HG03066 (cell line): ENCODE measurements around the gene LGALS3.

ENCODE experiments used
- ATAC-seq: cut with Tn5 transposase; IDR thresholded peaks from one replicate; pipeline ENCODE4 v1.9.1; 2021; ENCODE audit warnings: low read depth; ENCODE audit not compliant: unreplicated experiment

LGALS3 gene

DNA sequence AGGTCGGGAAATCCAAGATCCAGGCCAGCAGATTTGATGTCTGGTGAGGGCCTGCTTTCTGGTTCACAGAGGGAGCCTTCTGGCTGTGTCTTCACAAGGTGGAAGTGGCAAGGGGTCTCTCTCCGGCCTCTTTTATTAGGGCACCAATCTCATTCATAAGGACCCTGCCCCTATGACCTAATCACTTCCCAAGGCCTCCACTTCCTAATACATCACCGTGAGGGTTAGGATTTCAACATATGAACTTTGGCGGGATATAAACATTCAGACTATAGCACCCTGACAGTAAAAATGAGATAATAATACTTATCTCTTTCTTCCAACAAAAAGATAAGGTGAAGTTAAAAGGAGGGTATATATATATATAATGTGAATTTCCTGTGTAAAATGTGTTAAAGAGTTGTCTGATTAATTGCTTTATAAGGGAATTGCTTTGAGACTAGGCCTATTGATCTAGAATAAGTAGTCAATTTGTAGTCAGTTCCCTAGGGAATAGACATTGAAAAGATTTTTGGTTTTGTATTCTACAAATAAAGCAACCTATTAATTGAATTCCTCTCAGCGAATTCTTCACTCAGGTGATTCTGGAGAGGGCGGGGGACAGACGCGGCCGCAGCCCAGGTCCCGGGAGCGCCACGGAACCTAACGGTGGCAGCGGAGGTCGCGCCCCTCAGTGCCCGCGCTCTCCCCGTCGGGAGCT lies 516 bp upstream of the LGALS3 start:
- ATAC-seq: no peak

DNA sequence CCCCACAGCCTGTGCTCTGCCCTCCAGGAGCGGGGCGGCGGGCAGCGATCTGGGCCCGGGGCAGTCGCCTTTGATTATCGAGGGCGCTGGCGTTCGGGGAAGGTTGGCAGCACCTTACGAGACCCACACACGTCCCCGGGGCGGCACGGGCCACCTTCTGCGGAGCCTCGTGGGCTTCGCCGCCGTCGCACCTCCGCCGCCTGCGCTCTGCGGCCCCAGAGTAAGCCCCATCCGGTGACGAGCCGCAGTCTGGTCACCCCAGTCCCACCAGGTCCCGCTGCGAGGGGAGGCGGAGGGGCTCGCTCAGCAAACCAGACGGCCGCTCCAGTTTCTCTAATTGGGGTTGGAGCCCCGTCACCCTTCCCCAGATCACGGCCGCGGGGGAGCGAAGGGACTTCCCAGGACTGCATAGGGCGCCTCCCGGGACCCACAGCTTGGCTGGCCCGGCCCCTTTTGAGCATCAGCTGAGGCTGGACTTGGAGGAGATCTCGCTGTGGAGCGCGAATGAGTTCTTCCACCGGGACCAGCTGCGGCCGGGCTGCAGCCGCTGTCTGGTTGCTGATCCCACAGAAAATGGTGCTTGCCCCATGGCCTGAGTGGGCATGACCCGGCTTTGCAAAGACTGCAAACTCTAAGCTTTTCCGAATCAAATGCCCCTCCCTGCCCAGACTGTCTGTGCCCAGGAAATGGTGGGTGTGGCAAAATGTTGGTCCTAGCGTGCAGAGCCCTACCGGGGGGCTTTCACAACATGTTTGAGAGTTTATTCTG lies 560 bp downstream of the LGALS3 start:
- peak; percentile 59 for ATAC-seq

DNA sequence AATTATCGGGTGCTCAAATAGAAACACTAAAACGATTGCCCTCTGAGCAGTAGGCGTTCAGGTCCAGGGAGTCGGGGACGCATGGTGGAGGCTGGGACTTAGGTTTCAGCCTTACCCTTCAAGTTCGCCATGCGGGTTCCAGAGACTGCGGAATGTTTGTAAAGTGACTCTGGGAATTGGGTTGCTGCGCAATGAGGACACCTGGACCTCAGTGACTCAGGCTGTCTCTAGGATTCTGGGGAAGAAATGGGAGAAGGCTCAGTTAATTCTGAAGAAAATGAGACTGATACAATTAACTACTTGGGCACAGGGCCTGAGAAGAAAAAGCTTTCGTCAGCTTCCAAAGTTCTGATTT lies 1.1 kb downstream of the LGALS3 start:
- no peak for ATAC-seq

DNA sequence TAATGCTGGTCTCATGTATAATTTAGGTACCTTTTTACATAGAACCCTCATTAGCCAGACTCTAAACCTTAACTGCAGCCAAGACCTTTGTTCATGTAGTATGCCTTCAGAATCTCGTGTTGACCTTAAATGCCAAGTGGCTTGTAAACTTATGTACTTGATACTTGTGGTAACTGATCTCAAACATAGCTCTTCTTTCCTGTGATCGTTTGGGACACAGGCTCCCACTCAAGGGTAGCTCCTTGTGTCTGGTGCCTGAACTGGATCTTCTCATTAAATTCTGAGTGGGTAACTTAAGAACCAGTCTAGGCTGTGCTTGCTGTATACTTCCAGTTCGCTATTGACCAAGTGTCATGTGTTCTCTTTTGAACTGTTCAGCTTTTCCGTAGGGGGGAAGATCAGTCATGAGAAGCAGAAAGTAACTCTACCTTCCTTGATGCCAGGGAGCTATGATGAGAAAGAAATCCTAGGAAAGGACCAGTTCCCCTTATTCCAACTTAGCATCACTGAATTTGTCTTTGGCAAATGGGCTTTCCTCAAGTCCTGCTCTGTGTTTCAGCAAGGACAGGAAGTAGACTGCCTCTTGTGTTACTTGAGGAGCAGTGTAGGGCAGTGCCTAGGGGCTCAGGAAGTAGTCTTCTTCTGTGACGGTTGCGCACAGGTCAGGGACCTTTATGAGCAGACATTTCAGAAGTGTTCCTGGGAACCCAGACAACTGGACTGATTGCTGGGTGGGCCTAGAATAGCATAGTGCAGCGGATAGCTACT lies 2.5 kb downstream of the LGALS3 start:
- no peak for ATAC-seq

DNA sequence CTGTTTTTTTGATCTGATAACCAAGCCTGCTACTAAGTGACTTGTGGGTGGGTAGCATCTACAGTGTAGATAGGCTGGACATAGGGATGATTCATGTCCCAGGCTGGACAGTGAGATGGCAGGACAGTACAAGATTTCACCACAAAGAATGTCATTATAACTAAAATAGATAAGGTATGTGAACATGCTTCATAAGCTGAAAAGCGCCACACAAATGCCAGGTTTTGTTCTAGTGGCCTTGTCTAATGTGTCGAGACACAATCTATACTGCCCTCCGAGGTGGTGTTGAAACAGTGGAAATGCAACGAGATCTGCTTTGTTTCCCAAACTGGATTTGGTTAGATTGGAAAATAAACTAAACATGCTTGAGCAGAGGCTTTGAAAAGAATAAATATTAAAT lies 4.4 kb downstream of the LGALS3 start:
- ATAC-seq: no peak

DNA sequence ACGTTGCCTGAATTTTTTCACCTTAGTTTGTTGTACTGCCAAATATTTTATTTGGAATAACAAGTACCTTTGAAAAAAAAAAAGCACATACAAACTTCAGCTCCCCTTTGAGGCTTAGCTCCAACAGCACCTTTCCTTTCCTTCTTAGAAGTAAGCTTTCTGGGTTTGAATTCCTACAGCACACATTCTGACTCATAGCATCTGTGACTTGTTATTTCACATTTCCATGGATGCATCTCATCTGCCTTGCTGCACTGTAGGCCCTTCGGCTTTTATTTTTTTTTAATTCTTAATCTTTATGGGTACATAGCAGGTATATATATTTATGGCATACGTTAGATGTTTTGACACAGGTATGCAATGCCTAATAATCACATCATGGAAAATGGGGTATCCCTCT lies 7.2 kb downstream of the LGALS3 start:
- ATAC-seq: no peak

DNA sequence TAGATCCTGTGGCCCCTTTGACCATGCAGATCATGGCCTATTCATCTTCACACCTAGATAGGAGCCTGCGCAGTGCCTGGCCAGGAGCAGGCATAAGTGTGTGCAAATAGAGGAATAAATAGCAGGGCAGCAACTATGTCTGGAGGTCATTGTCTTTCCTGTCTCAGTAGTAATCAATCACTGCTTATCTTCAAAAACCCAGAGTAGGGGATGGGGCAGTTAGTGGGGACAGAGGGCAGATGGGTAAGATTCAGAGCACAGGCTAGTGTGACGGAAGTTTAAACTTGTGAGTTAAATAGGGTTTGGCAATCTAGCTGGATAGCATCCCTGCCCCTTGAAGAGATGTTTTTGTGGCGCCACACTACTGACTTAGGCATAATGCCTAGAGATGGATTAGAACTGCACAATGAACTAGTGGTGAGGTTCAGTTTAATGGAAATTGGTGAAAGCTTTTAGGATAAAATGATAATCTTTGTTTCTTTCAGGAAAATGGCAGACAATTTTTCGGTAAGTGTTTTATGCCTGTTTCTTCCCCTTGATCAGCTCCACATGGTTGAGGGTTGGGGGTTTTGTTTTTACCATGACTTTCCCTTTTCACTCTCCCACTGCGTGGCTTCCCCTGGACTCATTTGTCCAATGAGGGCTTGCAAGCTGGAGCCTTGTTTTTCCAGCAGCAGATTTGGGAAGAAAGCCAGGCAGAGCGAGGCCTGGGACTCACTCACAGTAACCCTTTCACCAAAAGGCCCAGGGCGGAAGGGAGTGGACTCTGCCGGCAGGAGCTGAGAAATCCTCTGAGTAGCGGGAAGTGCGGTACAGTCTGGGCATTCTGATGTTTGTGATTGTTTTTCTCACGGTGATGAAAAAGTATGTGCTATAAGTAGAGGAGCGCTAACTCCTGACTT lies 8.1 kb downstream of the LGALS3 start:
- no peak for ATAC-seq

DNA sequence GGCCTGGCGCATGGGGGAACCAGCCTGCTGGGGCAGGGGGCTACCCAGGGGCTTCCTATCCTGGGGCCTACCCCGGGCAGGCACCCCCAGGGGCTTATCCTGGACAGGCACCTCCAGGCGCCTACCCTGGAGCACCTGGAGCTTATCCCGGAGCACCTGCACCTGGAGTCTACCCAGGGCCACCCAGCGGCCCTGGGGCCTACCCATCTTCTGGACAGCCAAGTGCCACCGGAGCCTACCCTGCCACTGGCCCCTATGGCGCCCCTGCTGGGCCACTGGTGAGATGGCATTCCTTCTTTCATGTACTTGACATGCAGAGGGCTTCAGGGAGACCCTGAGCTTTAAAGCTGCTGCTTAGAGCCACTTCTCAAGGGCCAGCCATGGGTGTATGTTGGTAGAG lies 9.0 kb downstream of the LGALS3 start:
- ATAC-seq: no peak

DNA sequence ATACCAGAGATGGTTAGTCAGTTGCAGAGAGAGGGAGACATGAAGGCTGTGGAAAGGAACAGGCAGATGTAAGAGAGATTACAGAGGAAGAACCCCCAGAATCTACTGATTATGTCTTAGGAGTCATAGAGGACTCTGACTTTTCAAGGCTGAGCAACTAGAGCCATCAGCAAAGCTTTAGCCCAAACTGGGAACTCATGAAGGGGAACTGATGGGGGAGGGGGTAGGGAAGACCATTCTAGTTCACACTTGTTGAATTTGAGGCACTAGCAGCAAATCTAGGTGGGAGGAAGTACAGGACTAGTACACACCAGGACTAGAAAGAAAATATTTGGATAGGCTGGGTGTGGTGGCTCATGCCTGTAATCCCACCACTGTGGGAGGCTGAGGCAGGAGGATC lies 10.1 kb downstream of the LGALS3 start:
- ATAC-seq: no peak

DNA sequence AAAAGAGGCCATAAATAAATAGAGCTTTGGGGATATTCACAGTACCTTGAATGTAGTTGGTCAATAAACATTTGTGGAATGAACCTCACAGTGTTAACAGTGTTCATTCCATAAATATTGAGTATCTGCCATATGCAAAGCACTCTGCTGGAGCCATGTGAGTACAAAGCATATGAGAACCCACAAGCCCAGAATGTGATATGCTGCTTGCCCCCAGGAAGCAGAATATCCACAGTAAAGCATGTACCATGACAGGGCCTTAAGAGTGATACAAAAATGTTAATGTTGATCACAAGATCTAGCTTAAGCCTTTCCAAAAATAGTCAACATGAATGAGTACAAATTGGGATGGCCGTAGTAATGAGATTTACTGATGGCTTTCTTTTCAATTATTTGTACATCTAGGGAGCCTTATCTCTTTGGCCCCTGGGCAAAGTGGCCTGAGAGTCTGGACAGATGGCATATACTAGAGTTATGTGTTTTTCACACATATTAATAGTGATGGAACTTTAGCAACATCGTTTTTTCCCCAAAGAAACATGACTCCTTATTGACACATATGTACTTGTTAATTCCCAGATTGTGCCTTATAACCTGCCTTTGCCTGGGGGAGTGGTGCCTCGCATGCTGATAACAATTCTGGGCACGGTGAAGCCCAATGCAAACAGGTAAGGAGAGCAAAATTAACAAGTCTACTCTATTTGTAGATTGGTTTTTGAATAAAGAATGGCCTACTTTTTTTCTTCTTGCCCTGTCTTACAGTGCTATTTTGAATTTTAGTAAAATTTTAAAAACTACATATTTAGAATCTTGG lies 10.9 kb downstream of the LGALS3 start:
- ATAC-seq: no peak

DNA sequence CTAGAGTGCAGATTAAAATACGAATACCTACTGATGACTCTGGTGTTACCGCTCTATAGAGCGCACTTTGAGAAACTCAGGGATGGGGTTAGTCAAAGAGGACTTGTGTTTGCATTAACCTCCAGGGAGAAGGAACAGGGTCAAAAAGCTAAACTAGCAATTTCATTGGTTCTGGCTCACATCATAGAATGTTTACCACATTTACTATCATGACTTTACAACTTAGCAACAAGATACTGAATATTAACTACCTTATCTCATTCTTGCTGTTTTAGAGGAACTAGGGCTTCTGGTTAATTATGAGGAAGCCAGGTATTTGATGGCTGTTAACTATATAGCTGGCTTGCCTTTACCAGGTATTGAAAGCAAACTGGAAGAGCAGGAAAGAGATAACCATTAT lies 12.8 kb downstream of the LGALS3 start:
- ATAC-seq: no peak

DNA sequence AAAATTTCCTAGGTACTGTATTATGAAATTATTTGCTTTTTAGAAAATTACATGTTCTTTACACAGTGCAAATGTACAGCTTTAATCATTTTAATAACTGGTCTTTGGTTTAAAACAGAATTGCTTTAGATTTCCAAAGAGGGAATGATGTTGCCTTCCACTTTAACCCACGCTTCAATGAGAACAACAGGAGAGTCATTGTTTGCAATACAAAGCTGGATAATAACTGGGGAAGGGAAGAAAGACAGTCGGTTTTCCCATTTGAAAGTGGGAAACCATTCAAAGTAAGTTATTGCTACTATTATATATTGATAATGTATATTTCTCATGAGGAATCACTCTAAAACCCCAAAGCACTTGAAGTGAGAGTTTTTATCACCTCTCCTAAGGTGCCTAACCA lies 13.4 kb downstream of the LGALS3 start:
- ATAC-seq: no peak

DNA sequence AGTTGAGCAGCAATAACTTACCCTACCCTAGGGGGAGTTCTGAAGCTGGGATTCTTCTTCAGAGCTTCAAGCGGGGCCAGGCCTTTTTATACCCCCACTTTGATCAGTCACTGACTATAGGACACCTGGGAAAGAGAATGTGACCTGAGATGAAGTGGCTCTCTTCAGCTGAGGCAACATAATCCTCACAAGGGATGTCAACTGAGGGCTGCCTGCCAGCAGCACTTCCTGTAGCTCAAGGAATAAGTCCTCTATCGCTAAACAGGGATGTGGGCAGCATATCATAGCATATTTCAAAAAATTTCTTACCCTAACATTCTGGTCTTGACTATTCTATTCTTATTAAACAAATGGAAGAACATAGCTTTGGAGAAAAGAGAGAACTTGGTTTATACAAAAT lies 17.4 kb downstream of the LGALS3 start:
- ATAC-seq: no peak

DNA sequence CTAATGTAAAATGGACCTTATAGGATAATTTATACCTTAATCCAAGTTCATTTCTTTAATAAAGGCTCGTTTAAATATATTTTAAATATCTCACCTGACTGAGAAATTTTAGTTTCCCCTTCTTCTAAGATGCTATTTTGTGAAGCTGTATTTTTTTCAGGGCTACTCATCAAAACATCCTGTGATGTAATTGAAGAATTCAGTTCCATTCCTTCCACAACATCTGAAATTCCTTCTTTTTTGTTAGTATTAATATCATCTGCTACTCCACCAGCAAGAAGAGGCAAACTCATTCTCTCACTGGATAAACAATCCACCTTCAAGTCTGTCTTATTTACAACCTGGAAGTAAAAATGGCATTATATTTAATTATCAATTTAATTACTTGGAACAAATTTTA lies 22.5 kb downstream of the LGALS3 start:
- ATAC-seq: no peak

DNA sequence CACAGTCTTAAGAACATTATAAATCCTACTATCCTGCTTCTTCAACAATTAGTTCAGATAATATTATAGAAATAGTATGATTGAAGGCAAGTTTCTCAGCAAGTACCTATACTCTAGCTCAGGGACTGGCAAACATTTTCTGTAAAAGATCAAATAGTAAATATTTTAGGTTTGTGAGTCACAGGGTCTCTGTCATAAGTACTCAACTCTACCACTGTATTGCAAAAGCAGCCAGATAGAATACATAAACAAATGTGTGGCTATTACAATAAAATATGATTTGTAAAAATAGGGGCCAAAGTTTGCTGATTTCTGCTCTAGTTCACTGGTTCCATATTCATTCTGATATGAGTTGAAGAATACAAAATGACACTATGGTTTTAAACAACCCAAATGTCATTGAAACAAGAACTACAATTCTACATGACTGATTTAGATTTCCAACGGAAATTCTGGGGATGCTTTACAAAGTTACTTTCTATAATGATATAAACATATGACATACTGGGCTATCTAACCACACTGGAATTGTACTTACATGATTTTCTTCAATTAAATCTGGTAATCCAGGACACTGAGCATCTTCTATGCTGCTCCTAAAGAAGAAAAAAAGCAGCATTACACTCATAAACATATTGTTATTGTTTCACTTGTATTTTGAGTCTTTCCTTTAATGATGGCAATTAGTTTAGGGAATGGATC lies 23.2 kb downstream of the LGALS3 start:
- ATAC-seq: no peak

DNA sequence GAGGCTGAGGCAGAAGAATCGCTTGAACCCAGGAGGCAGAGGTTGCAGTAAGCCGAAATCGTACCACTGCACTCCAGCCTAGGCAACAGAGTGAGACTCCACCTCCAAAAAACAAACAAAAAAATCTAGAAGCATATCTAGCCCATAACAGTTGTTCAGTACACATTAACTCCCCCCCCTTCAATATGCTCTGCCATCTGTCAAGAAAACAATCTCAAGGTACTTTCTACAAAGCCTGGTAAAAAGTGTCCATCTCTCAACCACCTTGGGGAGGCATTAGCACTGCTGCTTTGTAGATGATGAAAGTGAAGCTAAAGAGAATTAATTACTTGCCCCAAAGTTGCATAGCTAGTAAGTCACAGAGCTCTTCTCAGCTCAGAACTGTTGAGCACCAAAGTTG lies 24.9 kb downstream of the LGALS3 start:
- no peak for ATAC-seq

DNA sequence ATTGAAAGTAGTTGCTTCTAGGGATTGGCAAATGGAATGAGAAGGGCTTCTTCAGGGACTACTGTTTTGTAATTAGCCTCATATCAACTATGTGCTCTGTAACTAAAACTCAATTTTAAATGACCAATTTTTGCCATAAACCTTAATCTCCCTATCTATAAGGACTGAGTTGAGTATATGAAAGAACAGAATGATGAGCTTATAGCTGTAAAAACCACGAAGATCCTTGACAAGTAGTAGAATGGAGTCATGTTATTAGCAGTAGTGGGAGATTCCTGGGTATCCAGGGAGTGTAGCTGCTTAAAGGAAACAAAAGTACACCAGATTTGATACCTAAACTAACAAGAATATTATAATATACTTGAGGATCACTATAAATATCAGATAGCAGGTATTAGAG lies 28.0 kb downstream of the LGALS3 start:
- ATAC-seq: no peak

DNA sequence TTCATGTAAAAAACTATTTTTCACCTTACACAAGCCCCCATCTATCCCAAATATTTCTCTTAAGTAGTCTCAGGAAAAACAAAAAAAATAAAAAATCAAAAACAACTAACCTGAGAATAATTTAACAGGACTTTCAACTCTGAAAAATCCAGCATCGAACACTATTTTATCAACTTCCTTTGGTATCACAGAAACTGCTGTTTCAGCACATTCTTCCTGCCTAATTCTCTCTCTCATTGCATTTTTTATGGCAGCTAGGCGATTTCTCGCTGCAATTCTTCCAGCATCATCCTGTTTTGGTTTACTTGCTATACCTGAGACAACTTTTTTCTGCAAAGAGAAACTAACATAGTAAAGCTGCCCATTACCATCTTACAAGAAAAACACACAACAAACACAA lies 29.4 kb downstream of the LGALS3 start:
- ATAC-seq: no peak

DNA sequence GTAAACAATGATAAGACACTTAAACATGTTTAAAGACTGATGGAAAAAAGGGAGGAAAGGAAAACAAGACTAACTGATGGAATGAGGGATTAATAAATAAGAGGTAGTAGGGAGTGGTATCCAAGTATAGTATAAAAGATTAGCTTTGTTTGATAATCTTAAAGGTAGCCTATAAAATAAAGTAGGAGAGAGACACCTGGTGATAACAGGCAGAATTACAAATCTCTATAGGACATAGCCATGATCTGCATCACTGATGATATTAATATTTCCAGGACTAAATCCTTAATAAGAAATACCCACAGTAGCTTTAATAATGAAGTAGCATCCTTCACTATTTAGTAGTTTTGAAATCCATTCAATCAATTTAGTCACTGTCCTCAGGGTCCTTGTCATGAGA lies 31.9 kb downstream of the LGALS3 start:
- ATAC-seq: no peak
